CD4-positive, alpha-beta T cell treated with Interleukin-6 for 4 hours (primary cell): ENCODE data around the gene EBF3.

ENCODE experiments used
- DNase-seq: peaks from one replicate; pipeline ENCODE4 v3.0.0-alpha.2; 2020; ENCODE audit warnings: mixed read lengths

The EBF3 gene

GRCh38 chr10:129959544-129960480 is 4.3 kb downstream of the EBF3 start:
- DNase-seq = no peak

GRCh38 chr10:129958629-129959543 is 5.2 kb downstream of the EBF3 start:
- DNase-seq = no peak

GRCh38 chr10:129958148-129958628 is 5.9 kb downstream of the EBF3 start:
- DNase-seq = no peak

GRCh38 chr10:129956876-129957673 is 7.0 kb downstream of the EBF3 start:
- DNase-seq = no peak

GRCh38 chr10:129956286-129956670 is 7.8 kb downstream of the EBF3 start:
- DNase-seq = no peak

GRCh38 chr10:129955601-129956285 is 8.3 kb downstream of the EBF3 start:
- DNase-seq = no peak

GRCh38 chr10:129954492-129955315 is 9.4 kb downstream of the EBF3 start:
- no peak for DNase-seq

- DNase-seq = no peak
These were observed 10.7 kb downstream of the EBF3 start for GRCh38 chr10:129953119-129954051.

- DNase-seq = no peak
These were observed 11.5 kb downstream of the EBF3 start for GRCh38 chr10:129952378-129953118.

- no peak for DNase-seq
These were observed 12.2 kb downstream of the EBF3 start for GRCh38 chr10:129951970-129952265.

GRCh38 chr10:129951101-129951969 is 12.7 kb downstream of the EBF3 start:
- DNase-seq = no peak

- DNase-seq = no peak
These were observed 13.4 kb downstream of the EBF3 start for GRCh38 chr10:129950676-129951075.

- no peak for DNase-seq
These were observed 14.2 kb downstream of the EBF3 start for GRCh38 chr10:129949891-129950291.

GRCh38 chr10:129949411-129949810 is 14.7 kb downstream of the EBF3 start:
- no peak for DNase-seq

- no peak for DNase-seq
These were observed 17.2 kb downstream of the EBF3 start for GRCh38 chr10:129946859-129947258.

- DNase-seq = no peak
These were observed 17.9 kb downstream of the EBF3 start for GRCh38 chr10:129945941-129946760.

GRCh38 chr10:129945526-129945925 is 18.5 kb downstream of the EBF3 start:
- DNase-seq = no peak
